HEK293T (cell line): ENCODE measurements around the gene DAZL.

Source experiments
- CTCF ChIA-PET: fragments of 350-600 bp; formaldehyde crosslinking; extraction: SDS; loops from one replicate; lab custom pipeline; 2021; ENCODE audit warnings: antibody characterized with exemption, inconsistent platforms; lab: Yijun Ruan, JAX
- POLR2A ChIA-PET: fragments of 350-600 bp; formaldehyde crosslinking; extraction: SDS; loops from one replicate; lab custom pipeline; 2020; ENCODE audit warnings: antibody characterized with exemption, inconsistent platforms; lab: Yijun Ruan, JAX
- DNase-seq: peaks from one replicate; pipeline ENCODE4 v3.0.0; 2012; ENCODE audit warnings: mixed read lengths; ENCODE audit errors: extremely low spot score
- ARNT ChIP-seq: fragments of 450-650 bp; IDR thresholded peaks from 2 replicates; pipeline ENCODE4 v1.6.1; 2017; ENCODE audit warnings: mild to moderate bottlenecking
- BHLHE40 ChIP-seq: fragments of 450-650 bp; IDR thresholded peaks from 2 replicates; pipeline ENCODE4 v1.6.1; 2016; ENCODE audit warnings: mild to moderate bottlenecking, moderate library complexity, borderline replicate concordance
- CTBP1 ChIP-seq: fragments of 450-650 bp; IDR thresholded peaks from 2 replicates; pipeline ENCODE4 v1.6.1; 2016; ENCODE audit warnings: borderline replicate concordance
- ELF4 ChIP-seq: fragments of 450-650 bp; IDR thresholded peaks from 2 replicates; pipeline ENCODE4 v1.6.1; 2017; ENCODE audit warnings: antibody characterized with exemption
- FOXA1 ChIP-seq: fragments of 450-650 bp; IDR thresholded peaks from 2 replicates; pipeline ENCODE4 v1.6.1; 2016; ENCODE audit warnings: mild to moderate bottlenecking
- FOXK2 ChIP-seq: fragments of 450-650 bp; IDR thresholded peaks from 2 replicates; pipeline ENCODE4 v1.6.1; 2016; ENCODE audit warnings: mild to moderate bottlenecking
- FOXM1 ChIP-seq: fragments of 450-650 bp; IDR thresholded peaks from 2 replicates; pipeline ENCODE4 v1.6.1; 2017; ENCODE audit warnings: mild to moderate bottlenecking, borderline replicate concordance
- HDGF ChIP-seq: fragments of 450-650 bp; IDR thresholded peaks from 2 replicates; pipeline ENCODE4 v1.6.1; 2017; ENCODE audit warnings: antibody characterized with exemption, borderline replicate concordance
- L3MBTL2 ChIP-seq: fragments of 450-650 bp; conservative IDR thresholded peaks from 2 replicates; pipeline ENCODE4 v1.6.1; 2016; ENCODE audit warnings: mild to moderate bottlenecking
- LEF1 ChIP-seq: fragments of 450-650 bp; IDR thresholded peaks from 2 replicates; pipeline ENCODE4 v1.6.1; 2017; ENCODE audit warnings: mild to moderate bottlenecking, borderline replicate concordance
- NFRKB ChIP-seq: fragments of 450-650 bp; IDR thresholded peaks from 2 replicates; pipeline ENCODE4 v1.6.1; 2016; ENCODE audit warnings: mild to moderate bottlenecking, moderate library complexity
- PKNOX1 ChIP-seq: fragments of 450-650 bp; IDR thresholded peaks from 2 replicates; pipeline ENCODE4 v1.6.1; 2016
- SP1 ChIP-seq: fragments of 450-650 bp; IDR thresholded peaks from 2 replicates; pipeline ENCODE4 v1.6.1; 2017
- SUZ12 ChIP-seq: fragments of 450-650 bp; IDR thresholded peaks from 2 replicates; pipeline ENCODE4 v1.6.1; 2016; ENCODE audit warnings: mild to moderate bottlenecking
- TARDBP ChIP-seq: fragments of 450-650 bp; IDR thresholded peaks from 2 replicates; pipeline ENCODE4 v1.6.1; 2016
- ZNF384 ChIP-seq: fragments of 450-650 bp; IDR thresholded peaks from 2 replicates; pipeline ENCODE4 v1.6.1; 2016

The DAZL gene

GRCh38 chr3:16589120-16589519, 16.1 kb downstream of the DAZL start:
- no peak for DNase-seq
- TF ChIP-seq SUZ12 (no peak), FOXA1 (no peak), ZNF384 (no peak), CTBP1 (no peak), BHLHE40 (no peak), TARDBP (no peak), PKNOX1 (no peak), HDGF (no peak), LEF1 (no peak), FOXK2 (no peak), L3MBTL2 (no peak), ELF4 (no peak), FOXM1 (no peak), SP1 (no peak), ARNT (no peak), NFRKB (no peak)
- ChIA-PET CTCF (no interaction called here), POLR2A (no interaction called here)

- no peak for DNase-seq
- ChIA-PET POLR2A (interaction anchor here (1.0 kb wide), 1 partner anchor 323 kb away, joined by 3 read pairs; the partner anchor contains the start of genes DPH3 and OXNAD1), CTCF (no interaction called here)
- TF ChIP-seq FOXK2: no peak
- TF ChIP-seq BHLHE40: no peak
Observed at GRCh38 chr3:16587681-16588060, 17.6 kb downstream of the DAZL start.

GRCh38 chr3:16587047-16587680, 18.1 kb downstream of the DAZL start:
- no peak for DNase-seq
- ChIA-PET CTCF (interaction anchor here (0.7 kb wide), 1 partner anchor 10 kb away, joined by 3 read pairs; no protein-coding TSS in a partner anchor), POLR2A (interaction anchor here (1.0 kb wide), 1 partner anchor 322 kb away, joined by 3 read pairs; the partner anchor contains the start of genes DPH3 and OXNAD1)
- TF ChIP-seq TARDBP (no peak), NFRKB (no peak), HDGF (no peak), PKNOX1 (no peak), L3MBTL2 (no peak), SUZ12 (no peak), FOXK2 (no peak), LEF1 (no peak)

DNA sequence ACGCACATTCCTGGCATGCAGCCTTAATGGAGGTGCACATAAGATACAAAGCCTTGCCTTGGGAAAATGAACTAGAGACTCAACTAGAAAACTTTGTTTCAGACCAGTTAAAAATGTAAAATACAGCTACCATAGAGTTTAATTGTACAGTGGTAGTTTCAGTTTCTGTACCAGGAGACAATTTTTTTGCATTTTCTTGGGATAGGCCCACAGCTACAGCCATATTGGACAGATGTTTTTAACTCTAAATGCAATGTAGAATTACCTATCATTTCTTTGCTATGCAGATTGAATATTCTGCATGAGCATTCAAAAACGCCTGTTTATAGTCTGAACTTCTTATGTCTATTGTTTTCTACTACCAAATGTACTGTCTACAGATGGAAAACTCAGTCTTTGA, 20.3 kb downstream of the DAZL start:
- no peak for DNase-seq
- ChIA-PET POLR2A (no interaction called here), CTCF (no interaction called here)
- no peak for TF ChIP-seq NFRKB
- no peak for TF ChIP-seq FOXM1
- TF ChIP-seq FOXA1: no peak
- TF ChIP-seq LEF1: no peak
- no peak for TF ChIP-seq BHLHE40
- TF ChIP-seq TARDBP: no peak
- TF ChIP-seq PKNOX1: no peak
- no peak for TF ChIP-seq HDGF
- TF ChIP-seq FOXK2: no peak
- no peak for TF ChIP-seq SUZ12
- TF ChIP-seq ZNF384: no peak
- no peak for TF ChIP-seq CTBP1
- no peak for TF ChIP-seq SP1
- no peak for TF ChIP-seq ARNT
- no peak for TF ChIP-seq ELF4
- TF ChIP-seq L3MBTL2: no peak

- ChIA-PET POLR2A (no interaction called here), CTCF (no interaction called here)
- DNase-seq: no peak
- TF ChIP-seq FOXK2 (no peak), PKNOX1 (no peak), LEF1 (no peak), TARDBP (no peak), ARNT (no peak), L3MBTL2 (no peak)
Observed at GRCh38 chr3:16583551-16583950, 21.7 kb downstream of the DAZL start.

- POLR2A ChIA-PET: no interaction called here
- TF ChIP-seq LEF1: no peak
- TF ChIP-seq L3MBTL2: no peak
- no peak for TF ChIP-seq SP1
- TF ChIP-seq TARDBP: no peak
- no peak for TF ChIP-seq ELF4
- TF ChIP-seq FOXK2: no peak
- CTCF ChIA-PET: interaction anchor here (0.6 kb wide), 2 partner anchors 139 to 689 kb away, joined by 3 to 6 read pairs; no protein-coding TSS in a partner anchor
- no peak for DNase-seq
Observed at GRCh38 chr3:16570113-16570512, 35.1 kb downstream of the DAZL start.
